Measurements from ENCODE around the gene NDST3. TPM values are rescaled to one million over a fixed set of nuclear protein-coding genes. Genes with fewer than 3 reads are reported as not detected.

The NDST3 gene
- polyA plus RNA-seq, 2 of the 4 experiments (the other 2 are of a cell fraction): not detected

- WGBS (ENCODE audit: missing lambda C conversion rate): 32% methylated on average over 6 of the region's 6 CpGs
- Histone ChIP-seq H3K4me2 (no peak overlapping the region), H3K4me3 (no peak overlapping the region), H3K4me1 (no peaks in the 10 kb centered on the region), H3K9me3 (no peaks in the 10 kb centered on the region), H3K27ac (no peak overlapping the region)
- DNase-seq (ENCODE audit: low read depth in 1 of 2, low spot score in 1 of 2) (no peak), ATAC-seq (no peak), FAIRE-seq (no peak)
- ChIA-PET POLR2A (no interaction called here), CTCF (no interaction called here)
- TF ChIP-seq POLR2A (IDR thresholded peaks at IDR 0.05; ENCODE audit: low read length) (no peak), HOXA7 (CRISPR knock-in tag; IDR thresholded peaks at IDR 0.05) (no peak), CHD2 (IDR thresholded peaks at IDR 0.05; ENCODE audit: low read length, partially characterized antibody) (no peak), RNF2 (IDR thresholded peaks at IDR 0.05; ENCODE audit: borderline replicate concordance, low read depth) (no peak), CHD4 (IDR thresholded peaks at IDR 0.05; ENCODE audit: borderline replicate concordance) (no peak), HOXB5 (CRISPR knock-in tag; IDR thresholded peaks at IDR 0.05) (no peak), BCL3 (IDR thresholded peaks at IDR 0.05) (no peak), HDAC2 (IDR thresholded peaks at IDR 0.05) (no peak), HES2 (IDR thresholded peaks at IDR 0.05) (no peak), HMGXB4 (CRISPR knock-in tag; IDR thresholded peaks at IDR 0.05; ENCODE audit: borderline replicate concordance) (no peak)
Observed at GRCh38 chr4:118193421-118193820, 159.1 kb downstream of the NDST3 start.

- no peak overlapping the region for H3K27ac ChIP-seq
- DNase-seq (ENCODE audit: low read depth in 1 of 2, low spot score in 1 of 2) (no peak), ATAC-seq (no peak), FAIRE-seq (no peak)
- H3K4me1 ChIP-seq: no peaks in the 10 kb centered on the region
- ChIA-PET CTCF (no interaction called here), POLR2A (no interaction called here)
- TF ChIP-seq EP300 (IDR thresholded peaks at IDR 0.05): no peak
- H3K4me2 ChIP-seq: no peak overlapping the region
- H3K9me3 ChIP-seq: no peaks in the 10 kb centered on the region
- WGBS (ENCODE audit: missing lambda C conversion rate): 10% methylated on average over 2 of the region's 2 CpGs
- no peak overlapping the region for H3K4me3 ChIP-seq
Observed at GRCh38 chr4:118206627-118207026, 172.3 kb downstream of the NDST3 start.

GRCh38 chr4:118213101-118213500, 178.8 kb downstream of the NDST3 start:
- ChIA-PET CTCF (no interaction called here), POLR2A (no interaction called here)
- WGBS (ENCODE audit: missing lambda C conversion rate): 2% methylated on average over 3 of the region's 3 CpGs
- FAIRE-seq (no peak), ATAC-seq (no peak), DNase-seq (ENCODE audit: low read depth in 1 of 2, low spot score in 1 of 2) (no peak)
- Histone ChIP-seq H3K4me2 (no peak overlapping the region), H3K4me3 (no peak overlapping the region), H3K4me1 (no peaks in the 10 kb centered on the region), H3K27ac (no peak overlapping the region), H3K9me3 (no peaks in the 10 kb centered on the region)
- TF ChIP-seq MAX (IDR thresholded peaks at IDR 0.05): no peak
- TF ChIP-seq HES2 (IDR thresholded peaks at IDR 0.05): no peak
- no peak for TF ChIP-seq FOSB (CRISPR knock-in tag; IDR thresholded peaks at IDR 0.05)
- TF ChIP-seq RNF2 (IDR thresholded peaks at IDR 0.05; ENCODE audit: borderline replicate concordance, low read depth): no peak
- no peak for TF ChIP-seq FOXS1 (CRISPR knock-in tag; IDR thresholded peaks at IDR 0.05)
- no peak for TF ChIP-seq HDAC2 (IDR thresholded peaks at IDR 0.05)
- TF ChIP-seq KDM1A (IDR thresholded peaks at IDR 0.05; ENCODE audit: low read depth): no peak
- TF ChIP-seq NR3C1 (IDR thresholded peaks at IDR 0.05): no peak
- no peak for TF ChIP-seq E2F6 (IDR thresholded peaks at IDR 0.05; ENCODE audit: borderline replicate concordance, low read depth)
- TF ChIP-seq PBX3 (IDR thresholded peaks at IDR 0.05): no peak
- TF ChIP-seq HEYL (CRISPR knock-in tag; IDR thresholded peaks at IDR 0.05): no peak
- TF ChIP-seq CBX8 (IDR thresholded peaks at IDR 0.05): no peak
- TF ChIP-seq TP53 (CRISPR knock-in tag; IDR thresholded peaks at IDR 0.05): no peak
- TF ChIP-seq MYC (IDR thresholded peaks at IDR 0.05; ENCODE audit: borderline replicate concordance, low read length): no peak
- TF ChIP-seq CTCF (IDR thresholded peaks at IDR 0.05): no peak

Measured in A549 (cell line).